ENCODE measurements around the gene ITGBL1.

ITGBL1 gene

DNA sequence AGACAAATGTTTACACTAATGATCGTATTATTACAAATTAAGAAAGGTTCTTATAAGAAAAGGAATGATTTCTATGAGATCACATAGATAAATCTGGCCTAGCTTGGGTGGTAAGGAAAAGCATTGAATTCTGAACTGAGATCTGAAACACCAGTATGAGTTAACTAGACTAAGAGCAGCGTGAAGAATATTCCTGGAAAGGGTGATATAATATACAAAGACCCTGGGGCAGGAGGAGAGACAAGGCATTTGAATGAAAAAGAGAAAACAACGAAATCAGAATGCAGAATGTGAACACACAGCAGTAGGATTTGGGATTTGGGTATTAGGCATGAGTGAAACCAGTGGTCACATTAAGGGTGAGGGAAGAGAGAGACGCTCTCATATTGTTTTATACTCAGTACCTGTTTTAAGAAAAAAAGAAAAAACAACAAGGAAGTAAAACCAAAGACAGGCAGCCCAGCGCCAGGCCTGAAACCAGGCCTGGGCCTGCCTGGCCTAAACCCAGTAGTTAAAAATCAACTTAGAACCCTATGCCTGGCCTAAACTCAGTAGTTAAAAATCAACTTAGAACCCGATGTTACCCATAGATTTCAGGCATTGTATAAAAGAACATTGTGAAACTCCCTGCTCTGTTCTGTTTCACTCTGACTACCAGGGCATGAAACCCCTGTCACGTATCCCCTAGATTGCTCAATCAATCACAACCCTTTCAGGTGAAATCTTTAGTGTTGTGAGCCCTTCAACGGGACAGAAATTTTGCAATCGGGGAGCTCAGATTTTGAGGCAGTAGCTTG, 287.1 kb downstream of the ITGBL1 start:
- DNase-seq (ENCODE audit: low read depth in 1 of 2, low spot score in 1 of 2): no peak

DNA sequence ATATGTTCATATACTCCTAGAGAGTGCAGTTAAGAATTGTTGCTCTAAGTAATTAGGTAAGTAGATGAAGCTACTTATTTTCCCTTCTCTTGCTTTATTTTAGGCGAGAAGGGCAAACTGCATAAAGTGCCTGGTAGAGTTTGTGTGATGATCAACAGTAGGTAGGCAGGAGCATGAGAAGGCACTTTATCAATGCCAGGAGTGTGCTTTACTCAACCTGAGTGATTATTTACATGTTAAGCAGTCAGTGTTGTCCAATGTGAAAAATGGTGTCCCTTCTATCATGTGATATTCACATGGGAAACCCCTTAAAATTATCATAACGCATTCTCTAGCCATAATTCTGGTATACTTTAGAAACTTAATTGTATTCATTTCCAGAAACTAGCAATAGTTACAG, 294.0 kb downstream of the ITGBL1 start:
- DNase-seq (ENCODE audit: low read depth in 1 of 2, low spot score in 1 of 2): no peak

DNA sequence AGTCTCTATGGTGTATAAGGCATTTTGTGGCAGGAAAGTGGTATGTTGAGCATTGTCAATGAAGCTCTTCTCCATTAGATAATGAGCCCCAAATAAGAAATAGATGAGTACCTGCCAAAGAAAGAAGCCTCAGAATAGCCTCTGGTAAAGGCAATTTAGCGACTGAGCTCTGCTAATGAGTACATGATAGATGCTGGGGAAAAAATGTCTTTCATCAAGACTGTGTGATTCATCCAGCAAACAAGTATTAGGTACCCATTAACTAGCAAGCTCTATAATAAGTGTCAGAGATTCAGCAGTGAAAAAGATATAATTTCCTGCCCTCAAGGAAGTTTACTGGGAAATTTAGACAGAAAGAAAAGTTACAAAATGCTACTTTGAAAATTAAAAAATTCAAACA, 294.6 kb downstream of the ITGBL1 start:
- DNase-seq (ENCODE audit: low read depth in 1 of 2, low spot score in 1 of 2): no peak

DNA sequence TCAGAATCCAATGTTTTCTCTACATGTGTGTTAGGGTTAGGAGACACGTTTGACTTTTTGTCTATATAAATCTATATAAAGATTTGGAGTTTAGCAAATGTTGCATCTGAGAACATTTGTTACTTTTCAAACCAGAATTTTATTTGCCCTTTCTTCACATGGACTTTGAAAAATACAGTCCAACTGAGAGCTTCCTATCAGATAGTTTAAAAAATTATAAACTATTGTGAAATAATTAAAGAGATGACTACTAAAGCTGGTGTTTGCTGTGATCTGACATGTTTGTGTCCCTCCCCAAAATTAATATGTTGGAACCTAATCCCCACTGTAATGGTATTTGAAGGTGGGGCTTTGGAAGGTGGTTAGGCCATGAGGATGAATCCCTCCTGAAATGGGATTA, 297.1 kb downstream of the ITGBL1 start:
- no peak for DNase-seq (ENCODE audit: low read depth in 1 of 2, low spot score in 1 of 2)

DNA sequence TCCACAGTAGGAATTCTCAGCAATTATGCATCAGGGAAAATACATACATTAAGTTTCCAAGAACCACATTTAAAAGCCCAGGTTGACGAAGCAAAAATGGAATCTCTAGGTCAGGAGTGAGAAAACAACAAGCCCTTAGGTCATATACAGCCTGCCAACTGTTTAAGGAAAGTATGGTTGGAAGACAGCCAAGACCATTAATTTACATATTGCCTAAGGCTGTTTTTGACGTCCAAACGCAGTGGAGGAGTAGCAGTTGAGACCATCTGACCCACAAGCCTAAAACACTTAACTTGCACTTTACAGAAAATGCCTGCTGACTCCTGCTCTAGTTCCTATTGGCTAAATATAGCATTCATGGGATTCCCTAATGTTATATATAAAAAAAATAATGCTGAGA, 299.0 kb downstream of the ITGBL1 start:
- DNase-seq (ENCODE audit: low read depth in 1 of 2, low spot score in 1 of 2): no peak

DNA sequence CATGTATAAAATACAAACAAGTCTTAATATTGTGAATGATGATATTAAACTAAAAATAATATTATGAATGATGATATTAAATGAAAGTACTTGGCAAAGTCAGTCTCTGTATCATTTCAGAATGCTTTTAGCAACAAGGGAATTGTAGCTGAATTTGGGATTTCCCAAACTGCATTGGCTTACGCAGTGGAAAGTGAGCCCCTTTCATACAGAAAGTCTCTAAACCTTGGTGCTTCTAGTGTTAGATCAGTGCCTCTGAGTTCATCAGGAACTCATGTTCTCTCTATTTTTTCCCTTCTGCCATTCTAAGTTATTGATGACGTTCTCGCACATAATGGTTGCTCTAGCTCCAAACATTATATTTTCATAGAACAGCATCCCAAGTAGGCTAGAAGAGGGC, 300.0 kb downstream of the ITGBL1 start:
- no peak for DNase-seq (ENCODE audit: low read depth in 1 of 2, low spot score in 1 of 2)

DNA sequence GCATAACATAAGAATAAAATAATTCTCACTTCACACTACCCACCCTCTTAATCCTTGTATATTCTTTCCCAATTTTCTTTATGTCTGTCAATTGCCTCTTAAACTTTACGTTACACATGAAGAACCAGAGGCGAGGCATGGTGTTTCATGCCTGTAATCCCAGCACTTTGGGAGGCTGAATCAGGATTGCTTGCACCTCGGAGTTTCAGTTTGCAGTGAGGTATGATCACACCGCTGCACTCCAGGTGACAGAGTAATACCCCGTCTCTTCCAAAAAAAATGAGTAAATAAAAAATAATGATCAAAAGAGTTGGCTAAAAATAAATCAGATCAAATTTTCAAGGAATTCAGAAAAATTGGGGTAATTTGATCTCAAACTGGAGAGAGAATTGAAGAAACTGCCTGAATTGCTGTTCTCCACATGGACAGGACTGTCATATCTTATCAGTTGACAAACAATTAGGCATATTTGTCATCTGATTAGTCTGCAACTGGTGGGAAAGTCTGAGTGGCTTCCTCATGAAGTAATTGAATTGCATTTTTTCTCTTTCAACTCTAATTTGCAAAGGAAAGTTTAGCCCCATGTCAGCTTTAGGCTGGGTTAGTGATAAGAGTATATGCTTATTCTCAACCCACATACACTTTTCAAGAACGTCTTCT, 302.9 kb downstream of the ITGBL1 start:
- no peak for DNase-seq (ENCODE audit: low read depth in 1 of 2, low spot score in 1 of 2)

DNA sequence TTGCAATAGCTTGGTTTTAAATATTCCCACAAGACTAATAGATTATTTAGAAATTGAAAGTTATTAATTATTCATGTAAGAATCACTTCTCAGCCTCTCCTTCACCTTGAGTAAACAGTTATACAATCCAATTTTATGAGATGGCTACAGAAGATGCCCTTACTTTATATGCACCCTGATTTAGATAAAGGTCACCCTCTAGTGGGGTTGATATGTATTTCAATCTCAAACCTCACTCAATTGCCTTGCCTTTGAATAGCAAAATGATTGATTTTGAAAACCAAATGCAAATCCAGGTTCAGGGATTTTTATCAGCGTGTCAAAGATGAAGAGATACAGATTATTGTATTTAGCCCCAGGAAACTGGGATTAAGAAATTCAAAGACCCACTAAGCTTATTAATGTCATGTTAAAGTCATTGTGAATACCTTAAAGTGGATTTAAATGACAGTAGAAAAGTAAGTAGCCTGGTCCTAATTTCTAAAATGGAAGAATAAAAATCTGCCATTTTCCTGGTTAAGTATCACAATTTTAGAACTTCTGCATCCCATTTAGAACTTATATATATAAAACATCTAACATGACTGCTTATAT, 305.1 kb downstream of the ITGBL1 start:
- DNase-seq (ENCODE audit: low read depth in 1 of 2, low spot score in 1 of 2): no peak

DNA sequence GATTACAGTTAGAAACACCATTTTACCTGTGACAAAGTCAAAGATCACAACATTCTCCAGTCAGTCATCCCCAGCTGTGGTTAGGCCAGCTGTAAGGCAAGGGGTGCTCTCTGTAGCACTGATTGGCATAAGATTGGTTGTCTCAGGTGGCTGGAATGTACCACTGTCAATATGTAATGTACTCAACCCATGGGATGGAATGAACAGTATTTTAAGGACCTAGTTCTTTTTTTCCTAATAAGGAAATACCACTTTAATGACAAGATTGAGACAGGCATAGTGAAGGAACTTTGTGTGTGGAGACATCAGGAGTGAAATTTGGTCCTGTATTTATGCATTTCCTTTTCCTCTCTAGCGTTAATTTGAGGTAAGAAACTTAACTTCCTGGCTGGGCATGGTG, 310.7 kb downstream of the ITGBL1 start:
- DNase-seq (ENCODE audit: low read depth in 1 of 2, low spot score in 1 of 2): no peak
